ENCODE data around the gene ACTR3C.

GRCh38 chr7:150341263-150342120, 18.1 kb upstream of the ACTR3C start, which contains the start of gene RARRES2:
- TF ChIP-seq BCL6 (CRISPR knock-in tag; IDR thresholded peaks at IDR 0.05) (no peak; the same call in 1 of the 2 replicates), SMARCE1 (IDR thresholded peaks at IDR 0.05; ENCODE audit: borderline replicate concordance) (no peak), CTCF (CRISPR knock-in tag; IDR thresholded peaks at IDR 0.05) (no peak)
- TF ChIP-seq, protein P1, sequence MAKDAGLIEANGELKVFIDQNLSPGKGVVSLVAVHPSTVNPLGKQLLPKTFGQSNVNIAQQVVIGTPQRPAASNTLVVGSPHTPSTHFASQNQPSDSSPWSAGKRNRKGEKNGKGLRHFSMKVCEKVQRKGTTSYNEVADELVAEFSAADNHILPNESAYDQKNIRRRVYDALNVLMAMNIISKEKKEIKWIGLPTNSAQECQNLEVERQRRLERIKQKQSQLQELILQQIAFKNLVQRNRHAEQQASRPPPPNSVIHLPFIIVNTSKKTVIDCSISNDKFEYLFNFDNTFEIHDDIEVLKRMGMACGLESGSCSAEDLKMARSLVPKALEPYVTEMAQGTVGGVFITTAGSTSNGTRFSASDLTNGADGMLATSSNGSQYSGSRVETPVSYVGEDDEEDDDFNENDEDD (CRISPR knock-in tag; IDR thresholded peaks at IDR 0.05; ENCODE audit: borderline replicate concordance) = 0 out of 2 replicates have a peak, but pooled peaks have one; percentile 18
- TF ChIP-seq, protein P2, sequence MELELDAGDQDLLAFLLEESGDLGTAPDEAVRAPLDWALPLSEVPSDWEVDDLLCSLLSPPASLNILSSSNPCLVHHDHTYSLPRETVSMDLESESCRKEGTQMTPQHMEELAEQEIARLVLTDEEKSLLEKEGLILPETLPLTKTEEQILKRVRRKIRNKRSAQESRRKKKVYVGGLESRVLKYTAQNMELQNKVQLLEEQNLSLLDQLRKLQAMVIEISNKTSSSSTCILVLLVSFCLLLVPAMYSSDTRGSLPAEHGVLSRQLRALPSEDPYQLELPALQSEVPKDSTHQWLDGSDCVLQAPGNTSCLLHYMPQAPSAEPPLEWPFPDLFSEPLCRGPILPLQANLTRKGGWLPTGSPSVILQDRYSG (CRISPR knock-in tag; IDR thresholded peaks at IDR 0.05) = no peak

Measured in HepG2 (cell line).